ENCODE data around the gene LSM11. TPM values are rescaled to one million over a fixed set of nuclear protein-coding genes. Genes with fewer than 3 reads are reported as not detected.

Gene LSM11
- total RNA-seq, 1 donor from 2014 or later = 1.3 TPM

GRCh38 chr5:157739388-157740228 is 3.9 kb upstream of the LSM11 start:
- intact Hi-C loops (cut with DNase I) = loop anchor here (5.0 kb wide), 3 partner anchors 372 to 597 kb away; partner anchors contain the start of gene MED7
- TF ChIP-seq CTCF (IDR thresholded peaks at IDR 0.05) = no peak
- Histone ChIP-seq H3K4me3 (no peak overlapping the region), H3K36me3 (peaks cover 0 to 3% of the 10 kb centered on the region in 2 donors), H3K27ac (no peak overlapping the region), H3K4me1 (no peaks in the 10 kb centered on the region), H3K9me3 (no peaks in the 10 kb centered on the region), H3K27me3 (no peaks in the 10 kb centered on the region)
- DNase-seq (ENCODE audit: low spot score in 2 of 2) = no peak

GRCh38 chr5:157740229-157740610 is 3.3 kb upstream of the LSM11 start:
- intact Hi-C loops (cut with DNase I) = loop anchor here (5.0 kb wide), 3 partner anchors 373 to 598 kb away; partner anchors contain the start of gene MED7
- Histone ChIP-seq H3K36me3 (peaks cover 0 to 3% of the 10 kb centered on the region in 2 donors), H3K4me3 (no peak overlapping the region), H3K27me3 (no peaks in the 10 kb centered on the region), H3K27ac (no peak overlapping the region), H3K9me3 (no peaks in the 10 kb centered on the region), H3K4me1 (peaks cover 1 to 5% of the 10 kb centered on the region in 2 donors)
- TF ChIP-seq CTCF (IDR thresholded peaks at IDR 0.05) = peak in 1 of 3 experiments; percentile 14
- no peak for DNase-seq (ENCODE audit: low spot score in 2 of 2)

GRCh38 chr5:157741131-157741530 is 2.4 kb upstream of the LSM11 start:
- DNase-seq (ENCODE audit: low spot score in 2 of 2) = no peak
- Histone ChIP-seq H3K27ac (no peak overlapping the region), H3K27me3 (no peaks in the 10 kb centered on the region), H3K9me3 (no peaks in the 10 kb centered on the region), H3K4me1 (peaks cover 2 to 5% of the 10 kb centered on the region in 2 donors), H3K4me3 (no peak overlapping the region), H3K36me3 (no peaks in the 10 kb centered on the region)
- intact Hi-C loops (cut with DNase I) = loop anchor here (5.0 kb wide), 3 partner anchors 374 to 599 kb away; partner anchors contain the start of gene MED7
- TF ChIP-seq CTCF (IDR thresholded peaks at IDR 0.05) = no peak

GRCh38 chr5:157744051-157745011 is 819 bp downstream of the LSM11 start:
- Histone ChIP-seq H3K4me3 (peak overlapping the region; percentile 97 to 98), H3K27me3 (no peaks in the 10 kb centered on the region), H3K4me1 (peaks cover 2 to 5% of the 10 kb centered on the region in 2 donors), H3K27ac (peak overlapping the region in 1 of 2 donors; percentile 31), H3K9me3 (no peaks in the 10 kb centered on the region), H3K36me3 (no peaks in the 10 kb centered on the region)
- TF ChIP-seq CTCF (IDR thresholded peaks at IDR 0.05) = no peak
- DNase-seq (ENCODE audit: low spot score in 2 of 2) = no peak
- intact Hi-C loops (cut with DNase I) = loop anchor here (5.0 kb wide), 3 partner anchors 377 to 602 kb away; partner anchors contain the start of gene MED7

- H3K27ac ChIP-seq = peak overlapping the region in 1 of 2 donors; percentile 31
- H3K4me3 ChIP-seq = peak overlapping the region; percentile 97 to 98
- no peak for DNase-seq (ENCODE audit: low spot score in 2 of 2)
- no peaks in the 10 kb centered on the region for H3K9me3 ChIP-seq
- no peaks in the 10 kb centered on the region for H3K36me3 ChIP-seq
- TF ChIP-seq CTCF (IDR thresholded peaks at IDR 0.05) = no peak
- no peaks in the 10 kb centered on the region for H3K27me3 ChIP-seq
- peaks cover 2 to 5% of the 10 kb centered on the region in 2 donors for H3K4me1 ChIP-seq
- intact Hi-C loops (cut with DNase I) = no loop called here
These were observed 1.5 kb downstream of the LSM11 start for GRCh38 chr5:157745041-157745456.
